HG03139 (cell line): Measurements from ENCODE around the gene EFS.
"Not testable (repeated sequence)": the region's sequence is repeated elsewhere in the genome, so short reads cannot be mapped to it uniquely, and the experiment has no call there.

Experiments used
- ATAC-seq: cut with Tn5 transposase; IDR thresholded peaks from one replicate; pipeline ENCODE4 v1.9.1; 2021; ENCODE audit not compliant: unreplicated experiment

Gene EFS, protein sequence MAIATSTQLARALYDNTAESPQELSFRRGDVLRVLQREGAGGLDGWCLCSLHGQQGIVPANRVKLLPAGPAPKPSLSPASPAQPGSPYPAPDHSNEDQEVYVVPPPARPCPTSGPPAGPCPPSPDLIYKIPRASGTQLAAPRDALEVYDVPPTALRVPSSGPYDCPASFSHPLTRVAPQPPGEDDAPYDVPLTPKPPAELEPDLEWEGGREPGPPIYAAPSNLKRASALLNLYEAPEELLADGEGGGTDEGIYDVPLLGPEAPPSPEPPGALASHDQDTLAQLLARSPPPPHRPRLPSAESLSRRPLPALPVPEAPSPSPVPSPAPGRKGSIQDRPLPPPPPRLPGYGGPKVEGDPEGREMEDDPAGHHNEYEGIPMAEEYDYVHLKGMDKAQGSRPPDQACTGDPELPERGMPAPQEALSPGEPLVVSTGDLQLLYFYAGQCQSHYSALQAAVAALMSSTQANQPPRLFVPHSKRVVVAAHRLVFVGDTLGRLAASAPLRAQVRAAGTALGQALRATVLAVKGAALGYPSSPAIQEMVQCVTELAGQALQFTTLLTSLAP

DNA sequence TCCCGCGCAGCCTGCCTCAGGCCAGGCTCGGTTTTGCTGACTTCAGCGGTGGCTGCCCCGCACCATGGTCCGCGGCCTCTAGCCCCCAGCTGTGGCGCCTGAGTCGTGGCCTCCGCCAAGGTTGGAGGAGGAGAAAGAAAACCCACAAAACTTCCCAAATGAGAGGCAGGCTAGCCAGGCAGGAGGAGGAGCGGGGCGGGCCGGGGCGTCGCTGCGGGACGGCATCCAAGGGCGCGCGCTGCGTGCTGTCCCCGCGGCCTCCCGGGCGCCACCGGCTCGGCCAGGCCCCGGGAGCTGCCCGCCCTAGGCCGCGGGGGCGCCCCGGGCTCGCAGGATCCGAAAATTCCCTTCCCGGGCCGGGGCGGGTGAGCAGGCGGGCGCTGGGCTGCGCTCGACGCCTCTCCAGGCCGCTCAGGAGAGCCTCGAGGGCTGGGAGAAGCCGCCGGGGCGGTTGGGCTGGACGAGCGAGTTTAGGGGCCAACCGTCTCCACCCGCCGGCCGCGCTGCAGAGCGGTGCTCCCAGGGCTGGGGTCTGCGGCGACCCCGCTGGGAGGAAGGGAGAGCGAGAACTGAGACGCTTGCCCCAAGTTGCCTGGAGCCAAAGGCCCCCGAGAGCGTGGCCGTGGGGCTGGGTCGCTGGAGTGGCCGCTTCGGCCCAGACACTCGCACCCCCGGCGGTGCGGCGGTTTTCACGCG is at the start of gene EFS:
EFS (minus strand) TSS at position 137 of the 696 bp plus-strand sequence. CDS start 147 bp downstream, outside the sequence.
- no peak for ATAC-seq

DNA sequence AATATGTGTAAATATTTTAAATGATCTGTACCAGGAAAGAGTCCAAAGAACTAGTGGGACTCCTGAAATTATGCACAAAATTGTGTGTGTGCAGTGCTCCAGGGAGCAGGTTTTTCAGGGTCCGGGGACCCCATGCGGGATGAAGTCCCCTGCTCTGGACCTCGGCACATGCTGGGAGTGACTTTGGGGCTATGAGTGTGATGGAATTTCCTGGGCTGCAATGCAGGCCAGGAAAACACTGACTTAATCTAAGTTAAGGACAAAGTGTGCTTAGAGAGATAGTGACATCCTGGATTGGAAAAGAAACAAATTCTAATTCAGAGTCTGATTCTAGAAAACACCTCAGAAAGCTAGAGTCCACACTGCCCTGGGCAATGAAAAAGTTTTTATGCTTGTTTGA is 49.3 kb upstream of the EFS start:
- ATAC-seq, result no peak

DNA sequence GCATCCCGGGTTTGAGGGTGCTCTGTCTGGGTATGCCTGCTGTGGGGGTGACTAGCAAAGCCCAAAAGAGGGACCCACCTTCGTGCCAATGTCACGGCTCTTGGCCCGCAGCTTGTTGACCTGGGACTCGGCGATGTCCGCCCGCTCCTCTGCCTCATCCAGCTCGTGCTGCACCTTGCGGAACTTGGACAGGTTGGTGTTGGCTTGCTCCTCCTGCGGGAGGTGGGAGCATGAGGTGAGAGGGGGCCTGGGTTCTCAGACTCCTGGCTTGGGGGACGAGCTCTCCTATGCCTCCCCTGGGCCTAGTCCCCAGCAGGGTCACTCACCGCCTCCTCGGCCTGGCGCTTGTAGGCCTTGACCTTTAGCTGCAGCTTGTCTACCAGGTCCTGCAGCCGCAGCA is 48.7 kb upstream of the EFS start:
- ATAC-seq, result no peak

DNA sequence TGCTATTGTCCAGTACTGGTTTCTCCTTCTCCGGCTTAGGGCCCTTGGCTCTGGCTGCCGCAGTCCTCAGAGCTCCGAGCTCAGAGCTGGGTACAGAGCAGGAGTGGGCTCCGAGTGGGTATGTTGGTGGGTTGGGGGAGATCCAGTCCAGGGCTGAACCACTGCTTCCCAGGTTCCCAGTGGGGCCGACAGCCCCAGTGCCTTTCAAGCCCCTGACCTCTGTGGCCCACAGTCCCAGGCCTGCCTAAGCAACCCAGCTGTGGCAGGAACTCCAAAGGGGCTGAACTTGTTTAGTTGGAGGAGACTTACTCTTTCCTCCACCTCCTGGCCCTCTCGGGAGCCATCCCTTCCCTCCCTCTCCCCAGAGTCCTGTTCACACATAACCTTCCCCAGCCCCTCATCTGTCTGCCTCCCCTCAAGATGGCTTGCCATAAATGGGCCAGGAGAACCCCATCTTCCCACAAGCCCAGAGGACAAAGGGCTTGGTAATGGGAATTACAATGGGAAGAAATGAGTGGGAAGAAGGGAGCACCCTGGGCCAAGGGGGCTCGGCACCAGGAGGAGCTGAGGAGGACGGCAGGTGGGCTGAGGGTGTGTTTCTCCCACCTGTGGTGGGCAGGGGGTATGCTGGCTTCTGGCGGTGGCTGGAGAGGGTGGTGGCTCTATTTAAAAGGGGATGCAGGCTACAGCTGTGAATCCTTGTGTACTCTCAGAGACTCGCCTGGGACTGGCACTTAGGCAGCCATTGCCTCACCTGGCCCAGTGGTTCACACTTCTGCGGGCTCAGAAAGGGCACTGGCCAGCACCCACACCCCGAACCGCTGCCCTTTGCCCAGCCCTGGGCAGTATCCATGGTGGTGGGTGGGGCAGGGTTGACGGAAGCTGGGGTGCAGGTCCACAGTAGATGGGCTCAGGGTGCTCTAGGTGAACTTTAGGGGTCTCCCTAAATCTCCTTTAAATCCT is 46.9 kb upstream of the EFS start:
- ATAC-seq, result no peak

DNA sequence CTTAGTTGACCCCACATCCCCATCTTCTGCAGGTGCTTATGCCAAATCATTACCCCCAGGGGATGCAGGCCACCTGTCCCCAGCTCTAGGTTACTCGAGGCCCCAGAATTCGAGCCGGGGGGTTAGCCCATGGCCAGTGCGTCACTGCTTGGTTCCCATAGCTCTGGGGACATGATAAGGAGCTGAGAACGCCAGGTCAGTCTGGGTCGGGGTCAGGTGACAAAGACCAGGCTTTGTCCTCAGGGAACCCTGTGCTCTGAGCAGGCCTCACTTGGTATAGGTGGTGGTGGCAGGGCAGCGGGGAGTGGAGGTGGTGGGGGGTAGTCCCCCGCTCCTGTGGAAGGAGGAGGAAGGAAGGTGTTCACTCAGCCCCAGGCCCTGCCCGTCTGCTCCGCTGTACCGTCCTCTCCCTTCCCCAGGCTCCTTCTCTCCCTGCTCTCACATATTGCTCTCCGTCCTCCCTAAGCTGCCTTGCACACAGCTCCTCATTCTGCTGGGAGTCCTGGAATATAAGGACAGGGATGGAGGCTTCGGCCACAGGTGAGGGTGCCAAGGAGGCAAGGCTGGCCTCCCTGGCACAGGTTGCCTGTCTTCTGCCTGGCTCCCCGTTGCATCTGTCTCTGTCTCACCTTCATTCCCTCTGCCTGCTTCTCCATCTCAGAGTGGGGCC is 45.1 kb upstream of the EFS start:
- no peak for ATAC-seq

DNA sequence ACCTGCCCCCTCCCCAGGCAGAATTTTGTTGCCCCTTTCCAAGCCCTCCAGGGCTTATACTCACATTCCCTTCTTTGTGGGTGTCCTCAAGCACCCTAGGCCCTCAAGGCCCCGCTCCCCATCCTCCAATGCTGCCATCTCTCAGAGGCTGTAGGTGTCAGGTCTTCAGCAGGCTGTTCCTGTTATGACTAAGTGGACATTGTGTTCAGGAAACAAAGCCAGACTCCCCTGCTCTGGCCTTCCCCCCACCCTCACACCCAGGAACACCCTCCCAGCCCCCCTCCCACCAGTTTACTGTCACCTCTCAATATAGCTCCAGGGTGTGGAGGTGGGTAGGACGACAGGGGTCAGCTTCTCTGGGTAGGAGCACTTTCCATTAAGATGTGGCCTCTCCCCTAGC is 44.5 kb upstream of the EFS start:
- no peak for ATAC-seq

DNA sequence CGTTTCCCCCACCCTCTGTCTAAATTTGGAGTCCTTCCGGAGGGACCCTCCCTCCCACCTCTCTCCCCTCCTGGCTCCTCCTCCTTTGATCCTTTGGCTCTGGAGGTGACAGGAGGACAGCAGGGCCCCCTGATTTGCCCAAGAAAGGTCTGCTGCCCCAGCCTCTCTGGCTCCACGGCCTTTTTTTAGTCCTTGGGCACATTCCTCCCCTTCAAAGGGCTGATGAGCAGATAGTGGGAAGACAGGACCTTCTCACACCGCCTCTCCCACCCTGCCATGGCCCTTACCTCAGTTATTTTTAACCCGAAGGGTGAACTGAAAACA is 43.3 kb upstream of the EFS start:
- ATAC-seq, result no peak

DNA sequence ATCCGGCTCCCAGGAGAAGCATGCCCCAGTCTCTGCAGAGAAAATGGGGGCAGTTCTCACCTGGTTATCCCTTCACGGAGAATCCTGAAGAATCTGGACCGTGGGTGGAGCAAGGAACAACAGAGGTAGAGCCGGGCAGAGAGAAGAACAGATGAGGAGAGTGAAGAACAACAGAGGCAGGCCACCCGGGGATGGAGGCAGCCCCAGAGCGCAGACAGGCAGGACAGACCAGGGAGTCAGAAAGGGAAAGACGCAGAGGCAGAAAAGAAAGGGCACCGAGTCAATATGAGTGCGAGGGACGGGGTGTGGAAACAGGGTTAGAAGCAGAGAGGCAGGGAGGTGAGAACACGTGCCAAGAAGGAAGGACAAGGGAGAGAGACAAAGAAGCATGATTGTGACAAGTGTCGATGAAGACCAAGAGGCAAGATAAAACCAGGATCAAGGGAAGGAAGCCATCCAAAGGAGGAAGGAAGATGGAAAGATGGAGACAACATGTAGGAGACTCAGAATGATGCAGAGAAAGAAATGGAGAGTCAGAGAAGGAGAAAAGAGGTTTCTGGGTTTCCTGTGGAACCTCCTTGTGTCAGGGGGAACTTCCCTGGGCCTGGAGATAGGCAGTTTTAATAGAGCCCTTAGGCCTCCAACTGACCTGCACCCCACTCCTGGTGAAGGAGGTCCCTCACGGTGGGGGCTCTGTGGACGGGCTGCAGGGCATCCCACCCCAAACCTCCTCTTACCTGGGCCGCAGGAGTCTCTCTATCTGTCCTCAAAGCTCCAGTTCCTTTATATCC is 42.7 kb upstream of the EFS start, which contains the start of gene MYH6:
MYH6 (minus strand) TSS at position 758 of the 791 bp plus-strand sequence. CDS start 1,050 bp downstream, outside the sequence.
- no peak for ATAC-seq

DNA sequence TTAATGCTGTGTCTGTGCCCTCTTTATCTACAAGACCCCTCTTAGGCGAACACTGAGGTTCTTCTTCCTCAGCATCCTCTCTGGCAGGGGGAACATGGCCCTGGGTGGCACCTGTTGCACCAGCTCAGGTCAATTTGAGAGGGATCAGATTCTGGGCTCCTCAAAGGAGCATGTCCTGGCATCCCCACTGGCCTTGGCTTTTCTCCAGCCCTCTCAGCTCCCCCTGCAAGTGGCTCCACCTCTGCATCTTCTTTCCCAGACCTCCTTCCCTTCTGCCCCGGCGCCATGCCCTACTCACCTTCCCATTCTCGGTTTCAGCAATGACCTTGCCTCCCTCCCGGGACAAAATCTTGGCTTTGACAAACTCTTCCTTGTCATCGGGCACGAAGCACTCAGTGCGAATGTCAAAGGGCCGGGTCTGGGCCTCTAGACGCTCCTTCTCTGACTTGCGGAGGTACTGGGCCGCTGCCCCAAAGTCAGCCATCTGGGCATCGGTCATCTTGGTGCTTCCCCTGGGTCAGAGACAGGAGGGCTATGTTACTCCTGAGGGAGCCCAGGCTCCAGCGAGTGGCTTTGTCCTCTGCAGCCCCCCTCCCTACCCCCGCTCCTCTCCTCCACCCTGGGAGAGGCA is 41.9 kb upstream of the EFS start:
- no peak for ATAC-seq

DNA sequence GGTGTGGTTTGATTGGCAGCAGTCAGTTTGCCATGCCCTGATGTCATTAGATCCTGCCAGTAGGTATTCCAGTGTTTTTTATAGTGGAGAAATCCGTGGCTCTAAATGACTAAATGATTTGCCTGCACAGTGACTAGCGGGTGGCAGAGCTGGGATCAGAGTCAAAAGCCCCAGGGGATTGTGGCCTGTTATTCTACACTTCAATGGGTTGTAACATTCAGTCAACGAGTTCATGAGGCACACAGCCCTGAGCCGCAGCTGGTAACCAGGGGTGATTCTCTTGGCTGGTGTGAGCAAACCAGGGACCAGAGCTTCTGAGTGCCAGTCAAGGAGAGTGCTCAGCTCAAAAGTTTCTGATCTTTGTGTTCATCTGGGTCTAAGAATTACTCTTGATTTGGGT is 41.3 kb upstream of the EFS start:
- ATAC-seq, result no peak

DNA sequence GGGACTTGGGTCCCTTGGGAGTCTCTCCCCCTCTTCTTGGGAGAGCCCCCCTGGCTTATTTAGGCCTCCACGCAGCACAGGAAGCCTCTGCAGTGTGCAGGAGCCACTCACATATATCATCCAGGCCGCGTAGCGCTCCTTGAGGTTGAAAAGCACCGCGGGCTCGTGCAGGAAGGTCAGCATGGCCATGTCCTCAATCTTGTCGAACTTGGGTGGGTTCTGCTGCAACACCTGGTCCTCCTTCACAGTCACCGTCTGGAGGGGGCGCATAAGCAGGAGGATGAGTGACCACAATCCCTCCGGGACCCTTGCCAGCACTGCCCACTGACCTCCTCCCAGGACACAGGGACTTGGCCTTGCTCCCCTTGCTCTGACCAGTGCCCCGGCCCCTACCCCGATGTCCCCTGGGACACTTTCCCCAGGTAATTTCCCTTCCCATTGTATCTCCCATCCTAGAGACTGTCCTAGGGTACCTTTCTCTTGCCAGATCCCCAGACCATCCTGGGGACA is 40.6 kb upstream of the EFS start:
- ATAC-seq, result no peak

DNA sequence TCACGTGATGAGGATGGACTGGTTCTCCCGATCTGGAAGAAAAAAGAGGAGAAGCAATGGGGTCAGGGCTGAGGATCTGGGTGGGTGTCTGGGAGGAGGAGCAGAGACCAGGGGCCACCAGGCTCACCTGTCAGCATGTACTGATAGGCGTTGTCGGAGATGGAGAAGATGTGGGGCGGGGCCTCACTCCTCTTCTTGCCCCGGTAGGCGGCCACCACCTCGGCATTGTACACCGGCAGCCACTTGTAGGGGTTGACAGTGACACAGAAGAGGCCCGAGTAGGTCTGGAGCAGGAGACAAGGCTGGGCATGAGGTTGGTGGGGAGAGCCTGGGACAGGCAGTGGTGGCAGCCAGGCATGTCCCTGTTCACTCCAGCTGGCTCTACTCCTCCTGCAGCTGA is 40.1 kb upstream of the EFS start:
- no peak for ATAC-seq

DNA sequence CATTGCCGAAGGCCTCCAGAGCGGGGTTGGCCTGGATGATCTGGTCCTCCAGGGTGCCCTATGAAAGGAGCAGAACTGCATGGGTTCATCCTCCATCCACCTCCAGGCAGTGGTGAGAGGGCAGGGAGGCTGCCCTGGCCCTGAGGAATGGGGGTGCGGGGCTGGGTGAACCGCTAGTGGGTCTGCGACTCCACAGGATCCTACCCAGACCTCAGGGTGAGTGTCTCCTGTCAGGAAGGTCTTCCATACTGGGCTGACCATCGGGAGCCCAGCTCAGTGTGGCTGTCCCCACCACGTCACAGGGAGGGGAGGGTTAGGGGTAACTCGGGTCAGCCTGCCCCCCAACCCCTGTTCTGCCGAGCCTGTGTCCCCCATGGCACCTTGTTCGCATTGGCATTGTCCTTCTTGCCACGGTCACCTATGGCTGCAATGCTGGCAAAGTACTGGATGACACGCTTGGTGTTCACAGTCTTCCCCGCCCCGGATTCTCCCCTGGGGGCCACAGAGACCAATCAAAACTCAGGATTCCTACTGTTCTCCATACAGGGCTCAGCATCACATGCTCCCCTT is 39.4 kb upstream of the EFS start:
- no peak for ATAC-seq

DNA sequence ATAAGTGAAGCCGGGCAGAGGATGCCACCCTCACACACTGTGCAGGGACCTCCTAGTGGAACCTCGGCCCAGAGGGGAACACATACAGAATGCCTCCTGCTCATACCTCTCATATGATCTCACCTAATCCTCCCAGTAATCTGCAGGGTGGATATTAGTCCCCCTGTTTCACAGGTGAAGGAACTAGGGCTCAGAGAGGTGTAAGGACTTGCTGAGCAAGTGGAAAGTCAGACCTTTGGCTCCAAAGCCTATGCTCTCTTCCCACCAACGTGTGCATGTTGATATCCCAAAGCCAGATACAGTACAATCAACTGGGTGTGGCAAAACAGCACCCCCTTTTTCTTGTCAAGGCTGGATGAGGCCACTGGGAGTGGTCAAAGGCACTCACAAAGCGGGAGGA is 38.9 kb upstream of the EFS start:
- ATAC-seq, result no peak

DNA sequence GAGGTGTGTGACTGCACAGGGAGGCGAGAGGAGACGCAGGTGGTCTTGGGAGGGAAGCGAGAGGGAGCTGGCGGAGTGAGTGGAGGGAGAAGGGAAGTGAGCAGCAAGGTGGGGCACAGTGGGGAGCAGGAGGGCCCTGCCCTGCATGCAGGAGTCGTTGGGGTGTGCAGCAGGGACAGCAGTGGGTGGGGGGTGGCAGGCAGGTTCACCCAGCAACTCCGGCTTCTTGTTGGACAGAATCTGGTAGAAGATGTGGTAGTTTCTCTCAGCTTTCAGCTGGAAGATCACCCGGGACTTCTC is 38.1 kb upstream of the EFS start:
- no peak for ATAC-seq

DNA sequence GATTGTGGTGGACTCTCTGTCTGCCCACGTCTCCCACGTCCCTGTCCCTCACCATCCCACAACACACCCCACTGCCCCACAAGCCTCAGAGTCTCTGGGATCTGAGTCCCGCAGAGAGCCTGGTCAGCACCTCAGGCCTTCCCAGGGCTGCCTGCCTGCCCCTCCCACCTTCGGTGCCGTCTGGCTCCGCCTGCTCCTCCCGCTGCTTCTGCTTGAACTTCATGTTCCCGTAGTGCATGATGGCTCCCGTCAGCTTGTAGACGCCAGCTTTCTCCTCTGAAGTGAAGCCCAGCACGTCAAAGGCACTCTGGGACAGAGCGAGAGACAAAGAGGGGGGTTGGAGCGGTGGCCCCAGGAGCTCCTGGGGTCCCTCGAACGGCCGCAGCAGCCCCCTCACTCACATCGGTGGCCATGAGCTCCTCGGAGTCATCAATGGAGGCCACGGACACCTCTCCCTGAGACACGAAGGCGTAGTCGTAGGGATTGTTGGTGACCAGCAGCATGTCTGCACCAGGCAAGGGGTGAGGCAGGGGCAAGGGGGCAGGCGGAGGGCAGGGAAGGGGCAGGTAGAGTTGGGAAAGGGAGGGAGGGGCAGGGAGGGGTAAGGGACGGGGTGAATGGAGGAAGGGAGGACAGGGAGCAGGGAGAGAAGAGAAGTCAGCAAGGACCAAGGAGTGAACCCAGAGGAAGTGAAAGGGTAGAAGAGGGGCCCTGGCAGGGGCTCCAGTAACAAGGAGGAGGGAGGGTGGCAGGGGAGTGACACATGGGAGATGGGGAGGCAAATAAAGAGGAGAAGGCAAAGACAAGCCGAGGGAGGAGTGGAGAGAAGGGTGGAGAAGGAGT is 37.5 kb upstream of the EFS start:
- ATAC-seq, result no peak

DNA sequence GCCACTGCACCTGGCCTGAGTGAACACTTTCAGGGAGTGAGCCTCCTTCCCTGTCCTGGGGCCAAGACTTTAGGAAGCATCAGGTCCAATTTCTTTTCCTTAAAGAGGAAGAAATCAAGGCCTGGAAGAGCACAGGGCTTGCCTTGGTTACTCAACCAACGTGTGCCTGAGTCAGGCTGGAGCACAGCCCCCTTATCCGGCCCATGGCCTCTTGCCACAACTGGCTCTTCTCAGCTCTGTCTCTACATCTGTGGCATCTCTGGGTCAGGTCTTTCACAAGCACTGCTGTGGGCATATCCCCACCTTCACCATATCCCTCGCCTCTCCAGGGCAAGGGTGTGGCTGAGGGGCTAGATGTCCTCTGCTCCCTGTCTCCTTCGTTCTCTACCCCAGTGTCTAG is 36.3 kb upstream of the EFS start:
- no peak for ATAC-seq

DNA sequence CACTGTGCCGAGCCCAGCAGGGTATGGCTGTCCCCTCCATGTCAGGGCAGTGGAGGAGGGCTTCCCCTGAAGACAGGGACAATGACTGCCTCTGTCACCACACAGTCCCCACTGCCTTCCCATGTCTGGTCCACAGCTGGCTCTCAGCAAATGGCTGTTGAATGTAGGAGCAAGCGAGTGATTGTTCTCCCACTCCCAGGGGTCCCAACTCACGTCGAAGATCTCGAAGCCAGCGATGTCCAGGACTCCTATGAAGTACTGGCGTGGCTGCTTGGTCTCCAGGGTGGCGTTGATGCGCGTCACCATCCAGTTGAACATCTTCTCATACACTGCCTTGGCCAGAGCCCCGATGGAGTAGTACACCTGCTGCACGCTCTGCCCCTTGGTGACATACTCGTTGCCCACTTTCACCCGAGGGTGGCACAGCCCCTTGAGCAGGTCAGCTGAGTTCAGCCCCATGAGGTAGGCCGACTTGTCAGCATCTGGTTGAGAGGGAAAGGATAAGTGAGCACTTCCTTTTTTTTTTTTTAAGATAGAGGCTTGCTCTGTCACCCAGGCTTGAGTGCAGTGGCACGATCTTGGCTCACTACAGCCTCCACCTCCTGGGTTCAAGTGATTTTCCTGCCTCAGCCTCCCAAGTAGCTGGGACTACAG is 35.7 kb upstream of the EFS start:
- ATAC-seq, result not testable (repeated sequence)
